HG02852 (cell line): ENCODE data around the gene SLC45A3.

Experiments used
- ATAC-seq: cut with Tn5 transposase; IDR thresholded peaks from one replicate; pipeline ENCODE4 v1.9.1; 2021; ENCODE audit warnings: mild to moderate bottlenecking, moderate library complexity; ENCODE audit not compliant: unreplicated experiment

The SLC45A3 gene

GRCh38 chr1:205701891-205702290, 21.6 kb upstream of the SLC45A3 start:
- no peak for ATAC-seq

GRCh38 chr1:205701420-205701819, 21.1 kb upstream of the SLC45A3 start:
- no peak for ATAC-seq

GRCh38 chr1:205700865-205701401, 20.6 kb upstream of the SLC45A3 start:
- ATAC-seq = no peak

DNA sequence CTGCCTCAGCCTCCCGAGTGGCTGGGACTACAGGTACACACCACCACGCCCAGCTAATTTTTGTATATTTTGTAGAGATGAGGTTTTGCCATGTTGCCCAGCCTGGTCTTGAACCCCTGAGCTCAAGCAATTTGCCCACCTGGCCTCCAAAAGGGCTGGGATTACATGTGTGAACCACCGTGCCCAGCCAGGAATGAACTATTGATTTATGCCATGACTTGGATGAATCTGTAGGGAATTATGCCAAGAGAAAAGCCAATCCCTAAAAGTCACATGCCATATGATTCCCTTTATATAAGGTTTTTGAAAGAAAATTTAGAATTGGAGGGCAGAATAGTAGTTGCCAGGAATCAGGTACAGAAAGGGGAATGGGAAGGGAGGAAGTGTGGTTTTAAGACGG, 19.1 kb upstream of the SLC45A3 start:
- no peak for ATAC-seq

- ATAC-seq = no peak
Observed at GRCh38 chr1:205698921-205699320, 18.6 kb upstream of the SLC45A3 start.

GRCh38 chr1:205693421-205693991, 13.2 kb upstream of the SLC45A3 start:
- no peak for ATAC-seq

GRCh38 chr1:205692423-205692822, 12.1 kb upstream of the SLC45A3 start:
- no peak for ATAC-seq

DNA sequence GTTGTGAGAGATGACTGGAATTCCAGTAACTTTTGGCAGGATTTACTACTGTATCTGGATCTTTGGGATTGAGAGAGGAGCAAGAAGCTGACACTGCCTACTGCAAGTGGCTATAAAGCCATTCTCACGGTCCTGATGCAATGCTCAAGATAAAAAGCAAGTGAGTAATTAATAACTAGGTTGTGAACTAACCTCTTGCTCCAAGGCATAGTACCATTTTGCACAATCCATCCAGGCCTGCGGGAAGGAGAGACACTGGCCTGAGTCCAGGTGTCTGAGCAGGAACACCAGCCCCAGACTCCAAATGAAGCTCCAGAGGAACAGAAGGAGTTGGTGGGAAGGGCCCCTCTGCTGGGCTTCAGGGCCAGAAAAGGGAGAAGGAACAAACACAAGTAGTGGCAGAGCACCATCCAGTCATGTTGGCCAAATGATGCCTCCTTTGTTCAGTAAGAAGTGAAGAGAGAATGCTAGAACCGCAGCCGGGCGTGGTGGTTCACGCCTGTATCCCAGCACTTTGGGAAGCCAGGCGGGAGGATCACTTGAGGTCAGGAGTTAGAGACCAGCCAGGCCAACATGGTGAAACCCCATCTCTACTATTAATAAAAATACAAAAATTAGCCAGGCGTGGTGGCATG, 9.9 kb upstream of the SLC45A3 start:
- ATAC-seq = no peak

DNA sequence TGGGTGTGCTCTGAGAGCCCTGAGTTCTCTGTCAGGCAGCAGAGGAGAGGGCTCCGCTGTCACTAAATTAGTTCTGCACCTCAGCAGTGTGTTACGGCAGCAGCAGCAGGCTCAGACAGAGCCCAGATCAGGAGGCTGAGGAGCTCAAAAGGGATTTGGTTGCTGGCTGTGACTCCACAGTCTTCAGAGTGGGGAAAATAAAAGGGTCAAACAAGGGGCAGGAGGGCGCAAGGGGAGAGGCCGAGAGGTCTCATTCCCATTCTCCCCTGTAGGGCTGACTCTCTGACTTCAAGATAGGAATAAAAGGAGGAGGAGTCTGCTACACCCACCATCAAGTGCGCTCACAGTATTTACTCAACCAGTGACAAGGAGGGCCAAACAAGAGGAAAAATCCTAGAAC, 9.2 kb upstream of the SLC45A3 start:
- ATAC-seq = no peak

DNA sequence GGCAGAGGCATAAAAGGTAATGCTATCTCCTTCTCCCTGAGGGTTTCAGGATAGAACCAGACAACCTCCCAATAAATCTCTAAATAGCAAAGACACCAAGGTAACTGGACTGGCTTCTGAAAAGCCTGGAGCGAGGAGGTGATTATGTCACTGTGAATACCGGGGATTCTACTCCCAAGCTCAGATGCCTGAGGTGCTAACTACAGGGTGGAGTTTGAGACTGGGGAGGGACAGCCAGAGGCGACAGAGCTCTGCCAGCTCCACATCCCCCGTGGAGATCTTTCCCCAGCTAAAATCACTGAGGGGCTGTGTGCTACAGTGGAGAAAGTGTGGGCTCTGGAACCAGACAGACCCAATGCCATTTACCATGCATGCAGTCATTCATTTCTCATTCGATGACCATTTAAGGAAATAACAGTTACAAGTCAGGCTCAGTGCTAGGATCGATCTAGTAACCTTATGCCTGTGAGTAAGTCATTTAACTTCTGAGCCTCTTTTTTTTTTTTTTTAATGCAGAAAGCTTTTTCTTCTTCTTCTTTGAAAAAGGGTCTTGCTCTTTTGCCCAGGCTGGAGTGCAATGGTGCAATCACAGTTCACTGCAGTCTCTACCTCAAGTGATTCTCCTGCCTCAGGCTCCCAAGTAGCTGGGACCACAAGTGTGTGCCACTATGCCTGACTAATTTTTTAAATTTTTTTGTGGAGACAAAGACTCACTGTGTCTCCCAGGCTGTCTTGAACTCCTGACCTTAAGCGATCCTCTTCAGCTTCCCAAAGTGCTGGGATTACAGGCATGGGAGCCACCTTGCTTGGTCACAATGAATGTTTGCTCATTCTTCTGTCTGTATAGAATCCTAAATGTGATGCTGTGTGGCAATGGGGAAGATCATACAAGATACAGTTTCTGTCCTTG, 8.1 kb upstream of the SLC45A3 start:
- no peak for ATAC-seq

GRCh38 chr1:205687242-205687641, 6.9 kb upstream of the SLC45A3 start:
- no peak for ATAC-seq

- ATAC-seq = no peak
Observed at GRCh38 chr1:205681364-205681763, 1.1 kb upstream of the SLC45A3 start.

DNA sequence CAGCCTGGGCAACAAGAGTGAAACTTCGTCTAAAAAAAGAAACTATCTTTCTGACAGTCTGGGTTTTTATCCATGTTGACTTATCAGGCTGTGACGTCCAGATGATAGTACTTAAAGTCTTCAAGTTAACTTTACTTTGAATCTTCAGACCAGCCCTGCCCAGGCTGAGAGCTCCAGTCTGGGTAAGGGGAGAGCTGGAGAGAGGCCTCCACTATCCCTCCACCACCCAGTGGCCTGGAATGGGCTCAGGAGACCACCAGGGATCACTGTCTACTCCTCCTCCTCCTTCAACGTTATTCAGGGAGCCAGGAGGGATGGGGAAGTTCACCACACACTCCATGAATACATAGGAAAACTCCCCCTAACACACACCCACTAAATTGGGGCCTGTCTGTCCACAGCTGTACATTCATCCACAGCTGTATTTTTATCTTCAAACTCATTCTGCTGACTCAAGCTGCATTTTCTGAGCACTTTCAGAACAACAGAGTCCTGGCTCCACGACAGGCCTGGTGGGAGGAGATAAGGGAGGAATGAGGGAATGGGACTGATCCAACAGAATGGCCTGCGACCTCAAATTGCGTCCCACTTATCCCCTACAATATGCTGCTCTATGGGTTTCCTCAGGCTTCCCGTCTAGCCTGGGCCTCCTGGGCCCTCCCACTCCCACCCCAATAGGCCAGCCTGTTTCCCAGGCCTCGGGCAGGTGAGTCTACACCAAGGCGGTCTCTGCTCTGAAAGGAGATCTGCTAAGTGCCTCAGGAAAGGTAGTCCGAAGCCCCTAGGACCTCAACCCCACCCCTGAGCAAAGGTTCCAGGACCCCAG, 1.8 kb downstream of the SLC45A3 start:
- ATAC-seq = no peak

DNA sequence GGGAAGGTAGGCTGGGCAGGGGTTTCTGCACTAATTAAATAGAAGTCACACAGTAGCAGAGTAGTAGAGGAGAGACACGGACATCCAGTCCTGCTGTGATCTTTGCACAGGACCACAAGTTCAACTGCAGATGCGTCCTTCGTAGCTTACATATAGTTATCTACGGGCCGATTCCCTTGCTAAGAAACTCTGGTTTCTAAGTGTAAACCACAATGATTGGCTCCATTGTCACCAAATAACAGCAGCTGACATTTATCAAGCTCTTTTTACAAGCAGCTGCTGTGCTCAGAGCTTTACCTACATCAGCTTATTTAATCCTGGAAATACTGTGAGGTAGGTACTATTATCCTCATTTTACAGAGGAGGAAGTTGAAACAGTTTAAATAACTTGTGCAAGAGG, 3.1 kb downstream of the SLC45A3 start:
- no peak for ATAC-seq

DNA sequence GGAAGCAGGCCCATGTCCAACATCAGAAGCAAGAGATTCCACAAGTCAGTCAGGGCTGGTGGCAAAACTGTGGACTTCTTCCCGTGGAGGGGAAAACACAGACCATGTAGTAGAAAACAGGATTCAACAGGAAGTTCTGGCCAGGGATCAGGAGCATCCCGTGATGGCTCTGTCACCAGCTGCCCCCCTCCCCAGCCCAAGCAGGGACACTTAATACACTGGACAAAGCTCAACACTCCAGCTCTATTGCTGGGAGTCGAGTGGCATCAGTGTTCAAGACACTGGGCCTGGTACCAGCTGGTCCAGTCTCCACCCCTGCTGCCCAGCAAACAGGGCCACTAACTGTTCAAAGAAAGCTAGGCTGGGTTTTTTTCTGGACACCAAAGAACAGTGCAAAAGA, 3.7 kb downstream of the SLC45A3 start:
- no peak for ATAC-seq

DNA sequence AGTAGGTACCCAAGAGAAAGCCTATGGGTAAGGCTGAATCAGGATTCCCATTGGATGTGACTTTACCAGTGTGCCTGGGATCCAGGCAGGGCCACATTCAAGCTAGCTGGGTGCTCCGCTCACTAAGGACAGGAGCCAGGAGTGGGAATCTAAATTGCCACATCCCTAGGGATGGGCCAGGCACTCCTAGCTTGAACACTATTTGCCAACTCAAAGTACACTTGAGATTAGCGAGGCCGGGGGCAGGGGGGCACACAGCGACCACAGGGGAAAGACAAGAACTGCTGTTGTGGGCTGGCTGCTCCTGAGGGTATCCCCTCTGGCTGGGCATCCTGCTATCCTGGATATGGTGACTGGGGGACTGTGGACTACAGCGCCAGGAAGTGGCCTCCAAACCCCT, 4.3 kb downstream of the SLC45A3 start:
- ATAC-seq = no peak

DNA sequence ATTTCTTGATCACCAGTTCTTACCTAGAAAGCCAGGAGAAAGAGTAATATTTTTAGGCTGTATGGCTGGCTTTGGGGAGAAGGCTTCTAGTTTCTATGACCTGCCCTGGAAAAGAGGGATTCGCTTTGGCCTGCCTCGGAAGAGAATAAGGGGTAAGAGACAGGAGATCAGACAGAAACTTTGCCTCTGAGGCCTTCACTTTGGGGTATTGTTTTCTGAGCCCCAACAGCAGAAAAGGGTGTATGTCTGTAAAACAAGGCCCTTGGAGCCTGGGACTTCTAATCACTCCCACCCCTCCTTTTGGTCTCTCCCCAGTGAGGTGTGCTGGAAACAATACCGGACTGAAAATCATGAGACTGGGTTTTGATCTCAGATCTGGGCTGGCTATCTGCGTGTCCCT, 5.1 kb downstream of the SLC45A3 start:
- no peak for ATAC-seq

GRCh38 chr1:205672970-205673369, 7.3 kb downstream of the SLC45A3 start:
- ATAC-seq = no peak

DNA sequence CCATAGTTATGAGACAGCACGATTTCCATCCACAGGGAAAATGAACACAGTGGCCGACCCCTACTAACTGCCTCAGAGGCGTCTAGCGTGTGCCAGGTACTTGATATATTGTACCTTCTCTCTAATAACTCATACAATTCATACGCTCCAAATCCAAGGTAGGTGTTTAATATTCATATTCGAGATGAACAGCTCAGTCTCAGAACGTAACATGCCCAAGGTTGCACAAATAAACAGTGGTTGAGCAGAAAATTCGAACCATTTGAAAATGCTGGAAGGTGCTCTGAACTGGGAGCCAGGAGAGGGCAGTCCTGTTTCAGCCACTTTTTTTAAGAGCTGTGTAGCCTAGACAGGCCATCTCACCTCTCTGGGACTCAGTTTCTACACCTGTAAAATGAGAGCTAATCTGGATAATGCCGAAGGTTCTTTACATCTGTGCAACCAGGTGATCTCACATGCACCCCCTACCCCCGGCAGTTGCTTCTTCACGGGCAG, 7.9 kb downstream of the SLC45A3 start:
- ATAC-seq = no peak

DNA sequence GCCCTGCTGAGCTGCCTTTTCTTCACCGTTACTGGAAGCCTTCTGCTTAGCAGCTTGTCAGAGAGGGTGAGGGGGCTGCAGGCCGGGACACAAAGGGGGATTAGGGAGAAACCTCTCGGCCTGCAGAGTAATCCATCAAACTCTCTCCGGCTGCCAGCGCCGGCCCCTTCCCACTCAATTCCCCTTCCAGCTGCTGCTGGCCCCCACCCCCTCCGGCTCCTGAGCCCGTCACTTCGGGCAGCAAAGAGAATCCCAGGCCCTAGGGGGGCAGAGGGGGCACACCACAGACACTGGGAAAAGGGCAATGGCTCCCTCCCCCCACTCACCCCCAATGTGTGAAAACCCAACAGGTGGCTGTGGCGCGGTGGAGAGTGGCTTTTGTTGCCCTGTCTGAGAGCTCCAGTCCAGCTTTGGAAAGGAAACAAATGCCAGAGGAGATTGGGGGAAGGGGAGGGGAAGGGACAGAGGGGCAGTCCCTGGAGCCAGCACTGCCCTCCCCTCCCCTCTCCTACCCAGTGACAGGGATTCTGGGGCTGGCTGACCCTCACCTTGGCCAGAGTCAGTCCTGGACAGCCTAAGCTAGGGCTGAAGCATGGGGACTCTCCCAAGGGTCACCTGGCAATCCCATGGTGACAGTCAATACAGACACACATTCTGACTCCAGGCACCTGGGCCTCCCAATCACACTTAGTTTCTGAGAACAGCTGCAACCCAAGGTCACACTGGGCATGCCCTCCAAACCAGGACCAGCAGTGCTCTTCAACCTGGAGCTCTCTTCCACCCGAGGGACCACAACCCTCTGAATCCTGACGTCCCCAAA, 9.5 kb downstream of the SLC45A3 start:
- no peak for ATAC-seq
